ENCODE measurements around the gene COX15. TPM values are rescaled to one million over a fixed set of nuclear protein-coding genes. Genes with fewer than 3 reads are reported as not detected.

Gene COX15
- total RNA-seq: 28.5 and 31.9 TPM in 2 replicates

GRCh38 chr10:99732033-99732842 is at the start of gene COX15, which contains the start of gene CUTC:
TSS of gene COX15 (minus strand) at chr10:99732127. CDS start at chr10:99732049, 78 bp downstream.
TSS of gene CUTC (plus strand) at chr10:99732234. CDS start at chr10:99732349, 115 bp downstream.

Other genes starting within 250 kb of the COX15 start
- gene NKX2-3, start 199.2 kb downstream of the COX15 start, total RNA-seq: not detected in 2 replicates
- 4.5 TPM in 2 replicates for gene SLC25A28, start 111.7 kb downstream of the COX15 start, total RNA-seq
- gene ENTPD7, start 72.6 kb downstream of the COX15 start, total RNA-seq: 13.5 and 19.0 TPM in 2 replicates
- 18.1 and 18.5 TPM in 2 replicates for gene CUTC, start 107 bp upstream of the COX15 start, total RNA-seq
- 0.32 and 0.54 TPM in 2 replicates for gene ABCC2, start 50.5 kb upstream of the COX15 start, total RNA-seq

All from cardiac atrium fibroblast (primary cell).